Retina (tissue), 1 donor: ENCODE results near the gene NEGR1.

ENCODE experiments used
- DNase-seq: peaks from one replicate; pipeline ENCODE4 v3.0.0-alpha.2; 2016

Gene NEGR1

GRCh38 chr1:71603044-71603776 lies 679.1 kb downstream of the NEGR1 start:
- DNase-seq = no peak

- DNase-seq = no peak
These were observed 682.3 kb downstream of the NEGR1 start for GRCh38 chr1:71600023-71600422.

GRCh38 chr1:71599306-71599705 lies 683.0 kb downstream of the NEGR1 start:
- no peak for DNase-seq

GRCh38 chr1:71593523-71593922 lies 688.8 kb downstream of the NEGR1 start:
- DNase-seq = no peak

- no peak for DNase-seq
These were observed 689.6 kb downstream of the NEGR1 start for GRCh38 chr1:71592646-71593274.

GRCh38 chr1:71589005-71589404 lies 693.3 kb downstream of the NEGR1 start:
- no peak for DNase-seq

GRCh38 chr1:71587961-71588360 lies 694.4 kb downstream of the NEGR1 start:
- DNase-seq = no peak

- DNase-seq = no peak
These were observed 696.3 kb downstream of the NEGR1 start for GRCh38 chr1:71586030-71586429.

- no peak for DNase-seq
These were observed 698.6 kb downstream of the NEGR1 start for GRCh38 chr1:71583756-71584155.

GRCh38 chr1:71582673-71583072 lies 699.7 kb downstream of the NEGR1 start:
- DNase-seq = no peak

- DNase-seq = no peak
These were observed 704.7 kb downstream of the NEGR1 start for GRCh38 chr1:71577451-71578131.

GRCh38 chr1:71572038-71572437 lies 710.3 kb downstream of the NEGR1 start:
- DNase-seq = no peak

- DNase-seq = no peak
These were observed 715.9 kb downstream of the NEGR1 start for GRCh38 chr1:71566413-71566812.

GRCh38 chr1:71565831-71566230 lies 716.5 kb downstream of the NEGR1 start:
- no peak for DNase-seq

GRCh38 chr1:71565262-71565661 lies 717.1 kb downstream of the NEGR1 start:
- no peak for DNase-seq

GRCh38 chr1:71562298-71562697 lies 720.0 kb downstream of the NEGR1 start:
- no peak for DNase-seq

- DNase-seq = no peak
These were observed 720.6 kb downstream of the NEGR1 start for GRCh38 chr1:71561729-71562128.

- no peak for DNase-seq
These were observed 721.1 kb downstream of the NEGR1 start for GRCh38 chr1:71561206-71561605.

GRCh38 chr1:71559880-71560279 lies 722.5 kb downstream of the NEGR1 start:
- DNase-seq = no peak

GRCh38 chr1:71557138-71557537 lies 725.2 kb downstream of the NEGR1 start:
- no peak for DNase-seq

- no peak for DNase-seq
These were observed 733.9 kb downstream of the NEGR1 start for GRCh38 chr1:71548398-71548890.

- no peak for DNase-seq
These were observed 740.2 kb downstream of the NEGR1 start for GRCh38 chr1:71542155-71542554.

GRCh38 chr1:71533950-71534349 lies 748.4 kb downstream of the NEGR1 start:
- DNase-seq = no peak

GRCh38 chr1:71532343-71532742 lies 750.0 kb downstream of the NEGR1 start:
- DNase-seq = no peak
